ENCODE data around the gene MSANTD1.

Gene MSANTD1

DNA sequence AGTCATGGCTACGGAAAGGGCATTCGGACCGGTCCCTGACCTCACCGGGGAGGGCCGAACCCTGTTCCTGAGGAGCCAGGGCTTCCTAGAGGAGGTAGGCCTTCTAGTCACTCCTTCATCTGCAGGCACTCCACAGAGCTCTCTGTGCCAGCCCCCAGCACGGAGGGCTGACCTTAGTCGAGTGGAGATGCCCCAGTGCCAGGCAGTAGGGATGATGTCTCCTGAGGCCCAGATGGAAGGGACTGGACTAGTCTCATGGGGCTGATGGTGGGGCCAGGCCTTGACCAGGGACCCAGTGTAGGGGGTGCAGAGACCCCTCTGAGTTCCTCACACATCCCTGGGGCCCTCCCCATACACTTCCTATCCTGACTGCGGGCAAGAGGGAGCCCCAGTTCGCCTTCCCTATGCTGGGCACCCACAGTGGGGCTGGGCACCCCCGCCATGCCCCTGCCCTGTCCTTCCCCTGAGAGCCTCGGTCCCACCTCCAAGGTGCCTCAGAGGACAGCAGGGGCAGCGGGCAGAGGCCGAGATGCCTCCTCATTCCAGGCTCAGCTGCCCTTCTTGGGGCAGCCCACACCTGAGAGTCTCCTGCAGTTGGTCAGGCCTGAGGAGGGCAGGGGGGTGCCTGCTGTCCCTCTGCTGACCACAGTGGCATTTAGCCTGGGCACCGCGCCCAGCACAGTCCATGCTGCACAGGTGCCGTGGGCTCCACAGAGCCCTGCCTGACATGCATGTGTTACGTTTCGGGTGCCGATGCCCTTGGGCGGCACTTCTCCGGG is 1.4 kb upstream of the MSANTD1 start:
- TF ChIP-seq, protein P1, sequence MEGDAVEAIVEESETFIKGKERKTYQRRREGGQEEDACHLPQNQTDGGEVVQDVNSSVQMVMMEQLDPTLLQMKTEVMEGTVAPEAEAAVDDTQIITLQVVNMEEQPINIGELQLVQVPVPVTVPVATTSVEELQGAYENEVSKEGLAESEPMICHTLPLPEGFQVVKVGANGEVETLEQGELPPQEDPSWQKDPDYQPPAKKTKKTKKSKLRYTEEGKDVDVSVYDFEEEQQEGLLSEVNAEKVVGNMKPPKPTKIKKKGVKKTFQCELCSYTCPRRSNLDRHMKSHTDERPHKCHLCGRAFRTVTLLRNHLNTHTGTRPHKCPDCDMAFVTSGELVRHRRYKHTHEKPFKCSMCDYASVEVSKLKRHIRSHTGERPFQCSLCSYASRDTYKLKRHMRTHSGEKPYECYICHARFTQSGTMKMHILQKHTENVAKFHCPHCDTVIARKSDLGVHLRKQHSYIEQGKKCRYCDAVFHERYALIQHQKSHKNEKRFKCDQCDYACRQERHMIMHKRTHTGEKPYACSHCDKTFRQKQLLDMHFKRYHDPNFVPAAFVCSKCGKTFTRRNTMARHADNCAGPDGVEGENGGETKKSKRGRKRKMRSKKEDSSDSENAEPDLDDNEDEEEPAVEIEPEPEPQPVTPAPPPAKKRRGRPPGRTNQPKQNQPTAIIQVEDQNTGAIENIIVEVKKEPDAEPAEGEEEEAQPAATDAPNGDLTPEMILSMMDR (IDR thresholded peaks at IDR 0.05; ENCODE audit: insufficient read depth, low read depth, low read length, missing control alignments) = no peak
- DNase-seq (ENCODE audit: low read depth) = no peak
- H3K4me3 ChIP-seq (ENCODE audit: low read depth, low read length) = no peak overlapping the region

DNA sequence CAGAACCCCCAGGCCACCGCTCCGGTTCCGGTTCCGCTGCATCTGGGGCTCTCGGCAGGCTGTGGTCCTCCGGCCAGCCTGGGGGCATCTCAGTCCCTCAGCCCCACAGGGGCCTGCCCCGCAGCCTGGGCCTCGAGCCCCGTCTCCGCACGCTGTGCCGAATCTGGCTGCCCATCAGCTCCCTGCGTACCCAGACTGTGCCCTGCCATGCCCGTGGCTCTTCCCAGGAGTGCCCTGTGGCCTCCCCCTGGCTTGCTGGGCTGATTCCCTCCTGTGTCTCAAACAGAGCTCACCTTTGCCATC is 830 bp upstream of the MSANTD1 start:
- TF ChIP-seq, protein P1 (IDR thresholded peaks at IDR 0.05; ENCODE audit: insufficient read depth, low read depth, low read length, missing control alignments) = no peak
- H3K4me3 ChIP-seq (ENCODE audit: low read depth, low read length) = no peak overlapping the region
- no peak for DNase-seq (ENCODE audit: low read depth)

DNA sequence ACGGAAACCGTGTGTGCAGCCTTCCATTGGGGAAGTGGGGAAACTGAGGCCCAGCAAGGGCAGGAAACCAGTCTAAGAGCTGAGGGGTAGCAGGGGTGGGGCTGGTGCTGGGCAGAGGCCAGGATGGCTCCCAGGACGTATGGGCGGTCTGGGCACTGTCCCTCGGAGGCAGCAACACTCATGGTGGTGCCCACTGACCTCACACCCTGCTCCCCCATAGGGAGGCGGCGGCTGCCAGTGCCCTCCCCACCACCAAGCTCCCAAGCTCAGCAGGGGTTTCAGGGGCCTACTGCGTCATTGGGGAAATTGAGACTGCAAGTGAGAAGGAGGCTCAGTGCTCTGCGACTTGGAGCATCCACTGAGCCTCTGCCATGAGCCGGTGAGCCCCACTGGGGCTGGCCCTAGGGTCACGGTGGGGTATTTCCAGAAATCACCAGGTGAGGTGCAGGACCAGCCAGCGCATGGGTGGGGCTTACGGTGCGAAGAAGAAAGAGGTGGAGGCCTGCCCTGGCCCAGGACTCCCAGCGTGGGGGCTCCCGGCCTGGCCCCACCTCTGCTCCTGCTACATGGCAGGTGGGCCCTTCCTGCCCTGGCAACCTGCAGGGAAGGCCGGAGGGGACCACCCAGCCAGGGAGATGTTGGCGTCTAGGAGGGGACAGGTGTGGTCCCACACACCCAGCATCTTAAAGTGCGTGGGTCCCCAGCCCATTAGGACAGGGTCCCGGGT is 915 bp downstream of the MSANTD1 start:
- DNase-seq (ENCODE audit: low read depth) = no peak
- TF ChIP-seq, protein P1 (IDR thresholded peaks at IDR 0.05; ENCODE audit: insufficient read depth, low read depth, low read length, missing control alignments) = no peak
- H3K4me3 ChIP-seq (ENCODE audit: low read depth, low read length) = no peak overlapping the region

DNA sequence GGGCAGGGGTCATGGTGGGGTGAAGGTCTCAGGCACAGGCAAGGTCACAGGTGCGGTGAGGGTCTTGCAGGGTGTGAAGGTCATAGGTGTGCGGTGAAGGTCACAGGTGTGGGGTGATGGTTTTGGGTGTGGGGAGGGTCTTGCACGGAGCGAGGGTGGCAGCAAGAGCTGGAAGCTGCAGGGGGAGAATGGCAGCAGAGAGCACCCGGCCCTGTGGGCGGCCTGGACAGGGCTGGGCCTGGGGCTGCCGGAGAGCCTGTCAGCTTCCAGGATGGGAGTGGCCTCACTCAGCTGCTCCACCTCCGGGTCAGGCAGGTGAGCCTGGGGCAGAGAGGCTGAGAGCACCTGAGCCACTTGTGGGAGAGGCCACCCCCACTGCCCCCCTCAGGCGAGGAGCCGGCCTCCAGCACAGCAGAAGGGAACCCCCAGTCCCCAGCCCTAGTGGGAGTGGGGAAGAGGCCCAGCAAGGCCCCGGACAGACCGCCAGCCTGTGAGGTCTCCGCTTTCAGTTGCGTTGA is 1.5 kb downstream of the MSANTD1 start:
- no peak for DNase-seq (ENCODE audit: low read depth)
- TF ChIP-seq, protein P1 (IDR thresholded peaks at IDR 0.05; ENCODE audit: insufficient read depth, low read depth, low read length, missing control alignments) = no peak
- H3K4me3 ChIP-seq (ENCODE audit: low read depth, low read length) = no peak overlapping the region

DNA sequence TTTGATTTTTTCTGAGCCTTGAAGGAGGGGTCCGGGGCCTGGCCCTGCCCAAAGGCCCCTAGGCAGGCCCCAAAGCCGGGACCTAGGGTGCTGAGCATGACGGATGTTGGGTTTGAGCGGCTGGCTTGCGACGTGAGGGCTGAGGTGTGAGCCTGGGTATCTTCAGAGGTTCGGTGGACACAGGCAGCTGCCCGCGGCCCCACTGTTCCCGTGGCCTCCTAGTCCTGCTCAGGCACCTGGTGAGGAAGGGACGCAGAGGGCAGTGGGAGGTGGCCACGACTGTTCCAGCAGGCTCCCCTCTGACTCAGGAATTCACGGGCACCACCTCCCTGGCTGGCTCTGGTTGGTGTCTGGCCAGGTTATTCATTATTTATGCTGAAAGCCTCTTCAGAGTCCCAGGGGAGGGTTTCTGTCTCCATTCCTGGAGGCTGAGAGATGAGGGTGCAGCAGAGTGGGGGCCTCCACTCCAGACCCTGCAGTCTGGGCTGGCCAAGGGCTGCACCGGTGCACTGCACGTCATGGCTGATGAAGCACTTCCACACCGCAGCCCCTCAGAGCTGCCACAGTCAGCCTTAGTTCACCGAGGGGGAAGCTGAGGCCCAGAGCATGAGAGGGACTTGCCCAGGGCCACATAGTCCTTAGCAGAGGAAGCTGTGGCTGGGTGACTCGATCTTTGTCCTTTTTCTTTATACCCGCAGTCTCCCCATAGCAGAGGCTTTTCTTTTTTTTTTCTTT is 2.2 kb downstream of the MSANTD1 start:
- no peak overlapping the region for H3K4me3 ChIP-seq (ENCODE audit: low read depth, low read length)
- DNase-seq (ENCODE audit: low read depth) = no peak
- TF ChIP-seq, protein P1 (IDR thresholded peaks at IDR 0.05; ENCODE audit: insufficient read depth, low read depth, low read length, missing control alignments) = no peak

DNA sequence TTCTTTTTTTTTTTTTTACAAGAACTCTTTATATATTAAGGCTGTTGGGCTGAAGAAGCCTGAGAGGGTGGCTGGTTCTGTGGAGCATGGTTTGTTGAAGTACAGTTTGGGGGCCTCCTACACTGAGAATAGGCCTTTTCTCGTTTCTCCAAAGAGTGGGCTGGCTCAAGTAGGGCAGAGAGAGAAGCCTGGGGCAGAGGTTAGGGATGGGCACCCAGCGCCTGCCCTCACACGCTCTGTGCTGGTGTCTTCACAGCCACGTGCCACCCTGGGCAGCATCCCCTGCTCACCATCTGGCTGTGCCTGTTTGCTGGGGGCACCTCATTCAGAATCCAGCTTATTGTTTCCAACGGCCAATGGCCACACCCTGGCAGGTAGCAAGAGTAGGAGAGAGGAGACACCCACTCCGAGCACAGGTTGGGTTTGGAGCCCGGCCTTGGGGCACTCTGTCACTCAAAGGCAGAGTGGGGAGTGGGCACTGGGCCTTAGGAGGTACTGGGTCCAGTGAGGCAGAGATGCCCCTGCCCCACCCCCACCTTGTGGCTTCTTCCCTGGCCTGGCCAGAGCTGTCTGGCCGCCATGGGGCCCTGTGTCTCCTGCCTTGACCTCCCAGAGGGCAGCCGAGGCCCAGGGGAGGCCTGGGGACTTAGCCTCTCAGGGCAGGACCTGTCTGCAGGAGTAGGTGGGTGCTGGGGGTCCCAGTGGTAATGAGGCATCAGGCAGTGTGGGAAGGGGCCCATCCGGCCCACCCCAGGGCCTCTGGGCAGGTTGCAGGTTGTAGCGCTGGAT is 2.9 kb downstream of the MSANTD1 start:
- no peak overlapping the region for H3K4me3 ChIP-seq (ENCODE audit: low read depth, low read length)
- TF ChIP-seq, protein P1 (IDR thresholded peaks at IDR 0.05; ENCODE audit: insufficient read depth, low read depth, low read length, missing control alignments) = no peak
- no peak for DNase-seq (ENCODE audit: low read depth)

Data from GM12865 (cell line).